ENCODE measurements around the gene CCDC124.

- no peak for TF ChIP-seq RAD21 (IDR thresholded peaks at IDR 0.05)
- TF ChIP-seq ZBTB33 (IDR thresholded peaks at IDR 0.05): no peak
- TF ChIP-seq REST (IDR thresholded peaks at IDR 0.05): no peak
- TF ChIP-seq SP1 (IDR thresholded peaks at IDR 0.05): no peak
- no peak for TF ChIP-seq CTCF (IDR thresholded peaks at IDR 0.05; ENCODE audit: low read depth, low read length, missing input control)
- TF ChIP-seq TAF1 (conservative IDR thresholded peaks at IDR 0.05): no peak
- no peak for TF ChIP-seq YY1 (IDR thresholded peaks at IDR 0.05)
- TF ChIP-seq MAX (IDR thresholded peaks at IDR 0.05): no peak
- no peak for TF ChIP-seq NR2F2 (IDR thresholded peaks at IDR 0.05)
- no peak for TF ChIP-seq GABPA (IDR thresholded peaks at IDR 0.05 in 1 of 2, conservative IDR thresholded peaks at IDR 0.05 in 1 of 2)
- no peak for TF ChIP-seq RXRA (IDR thresholded peaks at IDR 0.05)
- TF ChIP-seq FOXA1 (IDR thresholded peaks at IDR 0.05): no peak
Measured at GRCh38 chr19:17933414-17934129, 757 bp downstream of the CCDC124 start.

Data from liver (tissue), 3 donors.